ENCODE data around the gene TRMT10C.

Gene TRMT10C

DNA sequence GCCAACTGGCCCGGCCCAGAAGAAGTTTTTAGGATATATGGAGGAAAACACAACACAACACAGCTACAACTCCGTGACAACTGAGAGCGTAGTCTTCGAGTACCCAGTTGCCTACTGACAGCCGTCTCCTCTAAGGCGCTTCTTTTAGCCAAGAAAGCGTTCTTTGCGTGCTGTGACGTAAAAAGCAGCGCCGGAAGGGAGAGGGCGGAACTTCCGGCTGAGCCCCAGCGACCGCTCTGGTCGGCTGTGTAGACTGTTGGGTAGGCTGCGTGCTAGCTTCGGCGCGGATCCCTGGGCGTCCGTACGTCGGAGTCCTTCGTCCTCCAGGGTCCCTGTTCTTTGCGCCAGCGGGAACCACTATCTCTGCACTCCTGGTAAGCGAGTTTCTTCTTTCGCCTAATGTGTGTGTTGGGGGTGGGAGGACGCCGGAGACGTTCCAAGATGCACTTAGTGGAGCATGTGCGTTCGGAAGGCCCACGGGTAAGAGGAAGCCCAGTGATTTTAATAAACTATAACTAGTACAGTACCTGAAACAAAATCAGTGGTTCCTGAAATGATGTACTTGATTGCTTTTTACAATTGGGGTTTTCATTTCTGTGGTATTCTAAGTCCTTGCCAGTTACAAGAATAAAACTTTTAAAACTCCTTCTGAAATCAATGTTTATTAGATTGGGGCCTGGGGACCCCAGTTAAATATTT, at the start of gene TRMT10C:
TSS of gene TRMT10C (plus strand) at position 239 of the 699 bp plus-strand sequence. CDS start 2,914 bp downstream, outside the sequence.
- DNase-seq (ENCODE audit: low spot score), result peak; percentile 93
- in situ Hi-C loops (cut with MboI; ENCODE audit: low pct_unique_long_range_greater_than_20kb, low sequenced_read_pairs, unreplicated experiment), result no loop called here
- TF ChIP-seq, protein P1, sequence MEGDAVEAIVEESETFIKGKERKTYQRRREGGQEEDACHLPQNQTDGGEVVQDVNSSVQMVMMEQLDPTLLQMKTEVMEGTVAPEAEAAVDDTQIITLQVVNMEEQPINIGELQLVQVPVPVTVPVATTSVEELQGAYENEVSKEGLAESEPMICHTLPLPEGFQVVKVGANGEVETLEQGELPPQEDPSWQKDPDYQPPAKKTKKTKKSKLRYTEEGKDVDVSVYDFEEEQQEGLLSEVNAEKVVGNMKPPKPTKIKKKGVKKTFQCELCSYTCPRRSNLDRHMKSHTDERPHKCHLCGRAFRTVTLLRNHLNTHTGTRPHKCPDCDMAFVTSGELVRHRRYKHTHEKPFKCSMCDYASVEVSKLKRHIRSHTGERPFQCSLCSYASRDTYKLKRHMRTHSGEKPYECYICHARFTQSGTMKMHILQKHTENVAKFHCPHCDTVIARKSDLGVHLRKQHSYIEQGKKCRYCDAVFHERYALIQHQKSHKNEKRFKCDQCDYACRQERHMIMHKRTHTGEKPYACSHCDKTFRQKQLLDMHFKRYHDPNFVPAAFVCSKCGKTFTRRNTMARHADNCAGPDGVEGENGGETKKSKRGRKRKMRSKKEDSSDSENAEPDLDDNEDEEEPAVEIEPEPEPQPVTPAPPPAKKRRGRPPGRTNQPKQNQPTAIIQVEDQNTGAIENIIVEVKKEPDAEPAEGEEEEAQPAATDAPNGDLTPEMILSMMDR (IDR thresholded peaks at IDR 0.05; ENCODE audit: extremely low read depth, insufficient read depth, missing control alignments), result no peak

DNA sequence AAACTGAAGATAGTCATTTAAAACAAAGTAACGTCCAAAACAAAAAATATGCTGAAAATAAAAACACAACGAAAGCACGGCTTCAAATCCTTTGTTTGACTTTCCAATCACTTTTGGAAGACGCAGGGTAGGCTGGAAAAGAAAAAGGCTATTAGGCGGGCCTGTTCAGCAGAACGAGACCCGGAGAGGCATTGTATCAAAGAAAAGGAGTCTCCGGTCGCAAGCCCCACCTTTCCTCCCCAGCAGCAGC, 49.3 kb upstream of the TRMT10C start:
- in situ Hi-C loops (cut with MboI; ENCODE audit: low pct_unique_long_range_greater_than_20kb, low sequenced_read_pairs, unreplicated experiment), result no loop called here
- peak; percentile 49 for DNase-seq (ENCODE audit: low spot score)

DNA sequence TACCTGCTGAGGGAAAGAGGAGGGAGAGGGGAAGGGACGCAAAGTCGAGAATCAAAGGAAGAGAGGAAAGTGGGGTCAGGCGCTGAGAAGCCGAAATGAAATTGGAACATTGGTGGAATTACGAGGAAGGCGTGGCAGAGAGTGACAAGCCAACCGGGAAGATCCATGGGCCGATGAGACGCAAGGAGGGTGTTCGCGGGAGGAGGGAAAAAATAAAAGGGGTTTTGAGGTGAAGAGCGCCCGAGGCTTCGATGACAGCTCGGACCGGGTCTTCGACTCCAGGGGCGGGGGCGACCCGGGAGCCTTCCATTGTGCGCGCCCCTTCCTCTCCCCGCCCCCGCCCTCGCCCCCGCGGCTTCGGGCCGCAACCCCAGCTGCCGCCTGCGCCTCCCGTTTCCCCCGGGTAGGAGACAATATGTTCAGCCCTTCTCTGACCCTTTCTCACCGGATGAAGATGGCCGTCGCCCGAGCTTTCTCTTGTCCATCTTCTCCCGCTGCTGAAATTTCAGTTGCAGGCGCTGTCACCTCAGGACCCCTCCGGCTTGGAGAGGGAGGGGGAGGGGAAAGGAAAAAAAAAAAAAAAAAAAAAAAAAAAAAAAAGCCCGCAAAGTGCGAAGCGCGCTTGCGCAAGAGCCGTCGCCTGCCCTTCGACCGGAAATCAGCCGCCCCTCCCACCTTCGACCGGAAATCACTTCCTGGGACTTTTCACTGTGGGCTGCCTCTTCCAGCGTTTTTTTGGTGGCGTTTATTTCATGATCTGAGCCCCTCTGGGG, 48.8 kb upstream of the TRMT10C start, which contains the start of gene SENP7:
TSS of gene SENP7 (minus strand) at position 567 of the 773 bp plus-strand sequence. CDS start at position 485, 82 bp downstream.
- TF ChIP-seq, protein P1 (IDR thresholded peaks at IDR 0.05; ENCODE audit: extremely low read depth, insufficient read depth, missing control alignments), result no peak
- in situ Hi-C loops (cut with MboI; ENCODE audit: low pct_unique_long_range_greater_than_20kb, low sequenced_read_pairs, unreplicated experiment), result no loop called here
- peak; percentile 85 for DNase-seq (ENCODE audit: low spot score)

More for the DNA sequence above, 49.3 kb upstream of the TRMT10C start:
- TF ChIP-seq, protein P1 (IDR thresholded peaks at IDR 0.05; ENCODE audit: extremely low read depth, insufficient read depth, missing control alignments), result no peak

DNA sequence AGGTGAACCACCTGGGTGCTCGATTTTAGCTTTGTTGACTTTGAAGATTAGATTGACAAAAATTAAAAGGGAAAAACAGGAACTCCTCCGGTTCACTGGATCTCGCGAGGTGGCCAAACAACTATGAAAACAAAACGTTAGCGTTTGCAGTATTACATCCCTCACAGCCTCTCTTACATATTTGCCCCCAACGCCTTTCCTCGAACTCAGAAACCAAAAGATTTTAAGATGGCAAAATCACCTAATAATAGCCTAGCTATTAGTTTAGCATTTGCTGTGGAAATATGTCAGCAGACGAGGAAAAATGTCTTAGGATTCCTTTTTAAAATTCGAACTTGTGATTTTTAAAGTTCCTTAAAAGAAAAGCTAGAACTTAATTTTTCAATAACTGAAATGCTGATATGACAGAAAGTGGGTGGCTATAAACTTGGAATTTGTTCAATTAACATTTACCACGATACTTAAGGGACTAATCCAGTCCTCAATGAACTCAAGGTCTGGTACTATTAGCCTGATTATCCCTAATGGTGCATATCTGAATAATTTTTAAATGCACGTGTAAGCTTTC, 48.2 kb upstream of the TRMT10C start:
- TF ChIP-seq, protein P1 (IDR thresholded peaks at IDR 0.05; ENCODE audit: extremely low read depth, insufficient read depth, missing control alignments), result no peak
- DNase-seq (ENCODE audit: low spot score), result peak; percentile 74
- in situ Hi-C loops (cut with MboI; ENCODE audit: low pct_unique_long_range_greater_than_20kb, low sequenced_read_pairs, unreplicated experiment), result no loop called here

DNA sequence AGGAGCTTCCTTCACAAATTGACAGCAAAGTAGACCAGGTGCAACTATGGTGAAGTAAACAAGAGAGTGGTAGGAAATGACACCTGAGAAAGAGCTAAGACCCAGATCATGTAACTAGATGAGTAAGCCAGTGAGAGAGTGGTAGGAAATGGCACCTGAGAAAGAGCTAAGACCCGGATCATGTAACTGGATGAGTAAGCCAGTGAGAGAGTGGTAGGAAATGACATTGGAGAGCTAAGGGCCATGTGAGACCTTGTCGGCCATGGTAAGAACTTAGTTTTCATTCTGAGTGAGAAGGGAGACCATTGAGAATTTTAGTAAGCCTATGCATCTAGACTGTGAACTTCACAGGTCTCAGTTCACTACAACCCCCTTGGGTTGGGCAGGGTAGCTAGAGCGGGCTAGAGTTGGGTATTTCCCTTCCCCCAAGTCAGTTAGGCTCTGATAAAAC, 43.2 kb upstream of the TRMT10C start:
- TF ChIP-seq, protein P1 (IDR thresholded peaks at IDR 0.05; ENCODE audit: extremely low read depth, insufficient read depth, missing control alignments), result no peak
- peak; percentile 67 for DNase-seq (ENCODE audit: low spot score)
- in situ Hi-C loops (cut with MboI; ENCODE audit: low pct_unique_long_range_greater_than_20kb, low sequenced_read_pairs, unreplicated experiment), result no loop called here

DNA sequence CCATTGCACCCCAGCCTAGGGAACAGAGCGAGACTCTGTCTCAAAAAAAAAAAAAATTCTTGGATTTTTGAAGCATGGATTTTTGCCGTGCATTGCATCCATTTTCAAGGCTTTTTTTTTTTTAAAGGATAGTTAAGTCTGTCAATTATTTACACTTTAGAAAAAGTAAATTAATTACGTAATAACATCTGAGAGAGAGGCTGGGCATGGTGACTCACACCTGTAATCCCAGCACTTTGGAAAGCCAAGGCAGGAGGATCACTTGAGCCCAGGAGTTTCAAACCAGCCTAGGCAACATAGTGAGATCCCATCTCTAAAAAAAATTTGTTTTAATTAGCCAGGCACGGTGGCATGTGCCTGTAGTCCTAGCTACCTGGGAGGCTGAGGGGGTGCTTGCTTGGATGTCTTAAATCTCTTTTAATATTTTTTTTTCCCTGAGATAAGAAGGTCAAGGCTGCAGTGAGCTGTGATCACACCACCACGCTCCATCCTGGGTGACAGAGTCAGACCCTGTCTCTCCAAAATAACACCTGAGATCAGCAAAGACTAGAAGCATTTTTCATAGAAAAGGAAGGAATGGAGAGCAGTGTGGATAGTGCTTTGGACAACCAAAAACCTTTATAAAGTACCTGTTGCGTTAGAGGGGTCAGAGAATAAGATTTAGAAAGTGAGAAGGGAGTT, 41.8 kb upstream of the TRMT10C start:
- DNase-seq (ENCODE audit: low spot score), result no peak
- TF ChIP-seq, protein P1 (IDR thresholded peaks at IDR 0.05; ENCODE audit: extremely low read depth, insufficient read depth, missing control alignments), result no peak
- in situ Hi-C loops (cut with MboI; ENCODE audit: low pct_unique_long_range_greater_than_20kb, low sequenced_read_pairs, unreplicated experiment), result no loop called here

Data from GM13977 (cell line).